Spleen (tissue), 11 donors: ENCODE data around the gene SRSF4. TPM values are rescaled to one million over a fixed set of nuclear protein-coding genes. Genes with fewer than 3 reads are reported as not detected.

ENCODE experiments used
- DNase-seq: peaks from one replicate; pipeline ENCODE4 v3.0.0-alpha.2; 2020
- H3K27ac ChIP-seq, 8 donors: fragments of 200-600 bp; sonication (generic) in 7 of 8; 1 replicate in 4 of 8; 2 replicates in 4 of 8; pipeline versions ENCODE4 v1.5.0 to v1.8.0; 2016 to 2021; ENCODE audit warnings: inconsistent platforms in 4 of 8, mild to moderate bottlenecking in 4 of 8, moderate library complexity in 1 of 8
- H3K27me3 ChIP-seq, 7 donors: fragments of 200-600 bp; sonication (generic) in 6 of 7; replicated peaks in 1 of 7; 1 replicate in 4 of 7; 2 replicates in 3 of 7; pipeline versions ENCODE4 v1.5.0 to v1.8.0; 2016 to 2021; ENCODE audit warnings: inconsistent platforms in 3 of 7, mild to moderate bottlenecking in 1 of 7
- H3K36me3 ChIP-seq, 6 donors: fragments of 200-600 bp; sonication (generic) in 5 of 6; 1 replicate in 4 of 6; 2 replicates in 2 of 6; pipeline versions ENCODE4 v1.5.0 to v1.8.0; 2016 to 2021; ENCODE audit warnings: inconsistent platforms in 2 of 6
- H3K4me1 ChIP-seq, 6 donors: fragments of 200-600 bp; sonication (generic) in 5 of 6; 1 replicate in 3 of 6; 2 replicates in 3 of 6; pipeline versions ENCODE4 v1.5.0 to v1.8.0; 2016 to 2021; ENCODE audit warnings: inconsistent platforms in 3 of 6
- H3K4me3 ChIP-seq, 8 donors: fragments of 200-600 bp; sonication (generic) in 7 of 8; 1 replicate in 4 of 8; 2 replicates in 4 of 8; pipeline versions ENCODE4 v1.5.0 to v1.8.0; 2016 to 2021; ENCODE audit warnings: inconsistent platforms in 4 of 8, mild to moderate bottlenecking in 4 of 8, moderate library complexity in 2 of 8
- H3K9me3 ChIP-seq, 8 donors: fragments of 200-600 bp; sonication (generic) in 7 of 8; 1 replicate in 4 of 8; 2 replicates in 4 of 8; pipeline versions ENCODE4 v1.5.0 to v1.8.0; 2016 to 2021; ENCODE audit warnings: inconsistent platforms in 4 of 8
- CTCF ChIP-seq, 11 experiments: fragments of 200-600 bp in 7 of 11; fragments of 450-650 bp in 4 of 11; sonication (generic) in 4 of 11; IDR thresholded peaks in 8 of 11; conservative IDR thresholded peaks in 3 of 11; 1 replicate in 7 of 11; 2 replicates in 4 of 11; pipeline versions ENCODE4 v1.4.0 to v1.8.0; 2016 to 2021; ENCODE audit warnings: antibody characterized with exemption in 11 of 11, inconsistent platforms in 4 of 11, mild to moderate bottlenecking in 1 of 11
- POLR2A ChIP-seq, 3 donors: fragments of 450-650 bp; IDR thresholded peaks; one replicate each; pipeline ENCODE4 v1.5.1; 2017; ENCODE audit warnings: antibody characterized with exemption in 3 of 3, mild to moderate bottlenecking in 1 of 3
- POLR2AphosphoS5 ChIP-seq, 3 donors: sonication (generic); formaldehyde crosslinking; IDR thresholded peaks; one replicate each; pipeline ENCODE4 v1.5.1; 2017; ENCODE audit warnings: antibody characterized with exemption in 3 of 3
- WGBS, 5 donors: extraction: QIAGEN DNeasy Blood & Tissue Kit in 3 of 5; methylation state at CpG; one replicate each; pipeline versions ENCODE4 v1.1.5 to v1.1.7; 2013 to 2018; 5-methylcytosine and 5-hydroxymethylcytosine counted together
- intact Hi-C: fragments of 100-400 bp; cut with DNase I; formaldehyde crosslinking; loops from one replicate; pipeline ENCODE4 v1.15.0; 2023; ENCODE audit warnings: low total_unique reads
- polyA plus RNA-seq, 3 donors: library from polyadenylated mRNA; stranded (reverse); fragments of 200-250 nt; gene quantifications; one replicate each; pipeline ENCODE4 v1.2.1, GENCODE V29; 2013
- total RNA-seq, 7 donors: library from RNA; depleted of rRNA in 3 of 7; stranded (reverse); fragments of >200 nt in 3 of 7; fragmentation: NEBNext Ultra II Directional in 4 of 7; extraction: Animal tissue kit (Norgen Biotek cat#: 25700) in 4 of 7; gene quantifications; one replicate each; pipeline versions ENCODE4 v1.1.0 to v1.2.1, GENCODE V29; 2016 to 2021
- donor health status: healthy with polysubstance abuse.
- donor health status: DM: no; HTN: no; CAD: no; lungs with moderate emphysema.
- donor health status: DM: no; HTN: no; CAD: no.
- donor health status: Bipolar disorder and iron deficiency.
- donor health status: healthy.
- donor health status: DM: no; HTN: no; CAD: no.
- donor health status: DM: yes; HTN: yes; CAD: no.

SRSF4 gene
- total and polyA plus RNA-seq, 10 donors: 36.9 to 94.7 (median 80.8) TPM

GRCh38 chr1:29213055-29213454 is 31.4 kb upstream of the SRSF4 start:
- intact Hi-C loops: no loop called here
- no peaks in the 10 kb centered on the region for H3K27me3 ChIP-seq
- TF ChIP-seq CTCF (IDR thresholded peaks at IDR 0.05 in 8 of 11, conservative IDR thresholded peaks at IDR 0.05 in 3 of 11) (no peak), POLR2A (IDR thresholded peaks at IDR 0.05) (no peak), POLR2AphosphoS5 (IDR thresholded peaks at IDR 0.05) (no peak)
- H3K9me3 ChIP-seq: no peaks in the 10 kb centered on the region
- DNase-seq: no peak
- WGBS, 5 donors: 91 to 99% (median 97%) methylated on average over 5 of the region's 5 CpGs
- peaks cover 2 to 74% (median 41%) of the 10 kb centered on the region in 6 donors for H3K36me3 ChIP-seq
- H3K27ac ChIP-seq: no peak overlapping the region
- no peak overlapping the region for H3K4me3 ChIP-seq
- H3K4me1 ChIP-seq: peaks cover 0 to 13% (median 7%) of the 10 kb centered on the region in 6 donors

GRCh38 chr1:29211086-29212030 is 29.7 kb upstream of the SRSF4 start:
- H3K9me3 ChIP-seq: no peaks in the 10 kb centered on the region
- peaks cover 2 to 66% (median 45%) of the 10 kb centered on the region in 6 donors for H3K36me3 ChIP-seq
- peaks cover 0 to 13% (median 7%) of the 10 kb centered on the region in 6 donors for H3K4me1 ChIP-seq
- no peak for DNase-seq
- TF ChIP-seq POLR2A (IDR thresholded peaks at IDR 0.05): no peak
- TF ChIP-seq POLR2AphosphoS5 (IDR thresholded peaks at IDR 0.05): no peak
- TF ChIP-seq CTCF (IDR thresholded peaks at IDR 0.05 in 8 of 11, conservative IDR thresholded peaks at IDR 0.05 in 3 of 11): no peak
- no peaks in the 10 kb centered on the region for H3K27me3 ChIP-seq
- H3K4me3 ChIP-seq: no peak overlapping the region
- intact Hi-C loops: no loop called here
- H3K27ac ChIP-seq: no peak overlapping the region
- WGBS, 5 donors: 88 to 96% (median 92%) methylated on average over 12 of the region's 12 CpGs

- TF ChIP-seq POLR2AphosphoS5 (IDR thresholded peaks at IDR 0.05): no peak
- no peak for TF ChIP-seq CTCF (IDR thresholded peaks at IDR 0.05 in 8 of 11, conservative IDR thresholded peaks at IDR 0.05 in 3 of 11)
- TF ChIP-seq POLR2A (IDR thresholded peaks at IDR 0.05): no peak
- H3K27ac ChIP-seq: no peak overlapping the region
- intact Hi-C loops: no loop called here
- H3K36me3 ChIP-seq: peaks cover 2 to 66% (median 43%) of the 10 kb centered on the region in 6 donors
- no peak for DNase-seq
- H3K9me3 ChIP-seq: no peaks in the 10 kb centered on the region
- no peaks in the 10 kb centered on the region for H3K27me3 ChIP-seq
- 50 to 66% (median 60%) methylated on average over 7 of the region's 7 CpGs for WGBS, 5 donors
- peaks cover 0 to 13% (median 7%) of the 10 kb centered on the region in 6 donors for H3K4me1 ChIP-seq
- no peak overlapping the region for H3K4me3 ChIP-seq
Measured at GRCh38 chr1:29210278-29211085, 28.8 kb upstream of the SRSF4 start.
